NCI-H187 treated with DMSO at 0.1 percent for 48 hours (cell line): Measurements from ENCODE around the gene EVA1B.

Experiments
- DNase-seq: peaks from one replicate; lab custom pipeline; 2025; lab: John Stamatoyannopoulos, UW

The EVA1B gene

GRCh38 chr1:36279110-36279788 is 44.2 kb downstream of the EVA1B start:
- DNase-seq, result no peak

- DNase-seq, result no peak
Observed at GRCh38 chr1:36276688-36277087, 46.8 kb downstream of the EVA1B start.

GRCh38 chr1:36274201-36274600 is 49.2 kb downstream of the EVA1B start:
- no peak for DNase-seq

GRCh38 chr1:36273024-36273423 is 50.4 kb downstream of the EVA1B start:
- no peak for DNase-seq
